NCI-H2171 (cell line): ENCODE measurements around the gene DAO.

Source experiments
- DNase-seq: peaks from one replicate; lab custom pipeline; 2025; lab: John Stamatoyannopoulos, UW

DAO gene

GRCh38 chr12:108875682-108876361 is 4.1 kb upstream of the DAO start:
- no peak for DNase-seq

DNA sequence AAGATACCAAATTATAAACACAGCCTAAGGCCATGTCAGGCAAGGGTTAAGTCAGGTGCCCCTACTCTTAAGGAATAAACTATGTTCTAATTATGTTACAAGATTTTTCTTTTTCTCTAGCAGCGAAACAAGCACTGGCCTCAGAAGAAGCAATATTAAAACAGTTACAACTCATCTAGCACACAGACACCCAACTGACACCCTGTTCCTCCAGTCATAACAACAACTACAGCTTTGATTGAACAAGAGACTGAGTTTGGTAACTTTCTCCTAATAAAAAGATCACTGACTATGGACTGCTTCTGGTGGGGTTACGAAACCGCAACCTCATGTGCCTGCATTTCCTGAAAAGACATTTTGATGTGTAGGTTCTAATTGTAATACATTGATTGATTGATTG is 3.3 kb upstream of the DAO start:
- no peak for DNase-seq

DNA sequence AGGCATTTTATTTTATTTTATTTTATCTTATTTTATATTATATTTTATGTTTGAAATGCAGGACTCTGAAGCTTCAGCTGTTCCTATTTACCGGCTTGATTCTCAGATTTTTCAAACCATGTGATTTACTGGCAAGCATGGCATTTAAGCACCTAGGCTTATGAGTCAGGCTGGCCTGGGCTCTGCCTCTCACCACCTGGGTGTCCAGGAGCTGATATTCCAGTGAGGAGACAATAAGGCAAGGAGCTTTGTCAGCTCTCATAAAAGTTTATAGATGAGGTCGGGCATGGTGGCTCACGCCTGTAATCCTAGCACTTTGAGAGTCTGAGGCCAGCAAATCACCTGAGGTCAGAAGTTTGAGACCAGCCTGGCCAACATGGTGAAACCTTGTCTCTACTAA is 2.1 kb downstream of the DAO start:
- DNase-seq, result no peak

GRCh38 chr12:108884116-108885012 is 4.5 kb downstream of the DAO start:
- no peak for DNase-seq

DNA sequence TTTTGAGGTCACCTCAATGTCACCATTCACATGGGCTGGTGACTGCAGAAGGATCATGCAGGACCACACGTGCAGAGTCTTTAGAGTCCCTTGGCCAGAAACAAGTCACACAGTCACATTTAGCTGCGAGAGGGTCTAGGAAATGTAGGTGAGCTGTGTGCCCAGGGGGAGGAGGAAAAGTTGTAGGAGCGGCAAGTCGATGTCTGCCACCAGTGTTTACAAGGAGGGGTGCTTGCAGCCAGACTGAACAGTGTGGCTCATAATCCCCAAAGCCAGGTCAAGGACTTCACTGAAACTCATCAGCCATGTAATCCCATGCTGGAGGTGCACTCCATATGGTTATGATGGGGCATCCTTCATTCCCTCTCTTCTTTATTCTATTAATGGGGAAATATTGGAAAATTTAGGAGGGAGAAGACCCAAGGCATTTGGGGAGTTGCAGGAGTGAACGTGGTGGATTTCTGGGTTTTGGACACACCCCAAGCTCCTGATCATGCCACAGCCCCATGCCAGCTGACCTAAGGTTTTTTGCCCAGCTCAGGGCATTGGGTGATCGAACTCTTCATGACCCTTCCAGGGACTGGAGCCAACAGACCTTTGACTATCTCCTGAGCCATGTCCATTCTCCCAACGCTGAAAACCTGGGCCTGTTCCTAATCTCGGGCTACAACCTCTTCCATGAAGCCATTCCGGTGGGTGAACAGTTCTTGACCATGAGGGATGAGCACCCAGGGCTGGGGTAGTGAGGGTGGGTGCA is 7.2 kb downstream of the DAO start:
- no peak for DNase-seq

GRCh38 chr12:108888031-108888430 is 8.1 kb downstream of the DAO start:
- DNase-seq, result no peak

DNA sequence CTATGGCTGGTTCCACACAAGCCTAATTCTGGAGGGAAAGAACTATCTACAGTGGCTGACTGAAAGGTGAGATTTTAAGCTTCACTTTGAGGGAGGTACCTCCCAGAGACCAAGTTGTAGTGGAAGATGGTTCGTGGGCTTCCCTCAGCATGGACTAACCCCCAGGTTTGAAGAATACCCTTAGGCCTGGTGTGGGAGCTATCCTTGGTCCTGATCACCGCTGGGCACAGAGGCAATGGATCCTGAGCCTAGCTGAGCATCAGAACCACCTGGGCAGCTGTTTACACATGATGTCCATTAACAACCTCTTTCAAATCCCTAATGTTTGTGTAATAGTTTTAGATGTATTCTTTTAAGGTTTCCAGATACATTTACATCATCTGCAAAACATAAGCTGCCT is 10.3 kb downstream of the DAO start:
- DNase-seq, result no peak

DNA sequence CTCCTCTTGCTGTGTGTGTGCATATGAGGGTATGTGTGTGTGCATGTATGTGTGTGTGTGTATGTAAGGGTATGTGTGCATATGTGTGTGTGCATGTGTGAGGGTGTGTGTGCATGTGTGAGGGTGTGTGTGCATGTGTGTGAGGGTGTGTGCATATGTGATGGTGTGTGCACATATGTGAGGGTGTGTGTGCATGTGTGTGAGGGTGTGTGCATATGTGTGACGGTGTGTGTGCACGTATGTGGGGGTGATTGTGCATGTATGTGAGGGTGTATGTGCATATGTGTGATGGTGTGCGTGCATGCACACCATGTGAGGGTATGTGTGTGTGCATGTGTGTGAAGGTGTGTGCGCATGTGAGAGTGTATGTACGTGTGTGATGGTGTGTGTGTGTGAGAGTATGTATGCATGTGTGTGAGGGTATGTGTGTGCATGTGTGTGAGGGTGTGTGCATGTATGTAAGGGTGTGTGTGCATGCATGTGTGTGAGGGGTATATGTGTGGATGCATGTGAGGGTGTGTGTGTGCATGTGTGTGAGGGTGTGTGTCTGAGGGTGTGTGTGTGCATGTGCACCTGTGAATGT is 15.4 kb downstream of the DAO start:
- no peak for DNase-seq

DNA sequence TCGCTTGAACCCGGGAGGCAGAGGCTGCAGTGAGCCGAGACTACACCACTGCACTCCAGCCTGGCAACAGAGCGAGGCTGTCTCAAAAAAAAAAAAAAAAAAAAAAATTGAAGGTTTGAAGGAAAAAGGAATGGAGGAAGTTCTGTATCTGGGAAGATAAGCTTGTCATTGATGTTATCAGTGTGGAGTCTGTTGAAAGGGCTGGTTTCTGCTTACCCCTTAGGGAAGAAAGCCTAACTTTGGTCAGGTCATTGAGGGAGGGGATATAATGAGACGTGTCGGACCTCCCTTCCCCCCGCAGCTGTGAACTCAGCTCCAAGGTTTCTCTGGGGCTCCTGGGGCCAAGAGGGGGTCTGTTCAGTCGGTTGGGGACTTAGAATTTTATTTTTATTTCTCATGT is 16.4 kb downstream of the DAO start:
- no peak for DNase-seq

DNA sequence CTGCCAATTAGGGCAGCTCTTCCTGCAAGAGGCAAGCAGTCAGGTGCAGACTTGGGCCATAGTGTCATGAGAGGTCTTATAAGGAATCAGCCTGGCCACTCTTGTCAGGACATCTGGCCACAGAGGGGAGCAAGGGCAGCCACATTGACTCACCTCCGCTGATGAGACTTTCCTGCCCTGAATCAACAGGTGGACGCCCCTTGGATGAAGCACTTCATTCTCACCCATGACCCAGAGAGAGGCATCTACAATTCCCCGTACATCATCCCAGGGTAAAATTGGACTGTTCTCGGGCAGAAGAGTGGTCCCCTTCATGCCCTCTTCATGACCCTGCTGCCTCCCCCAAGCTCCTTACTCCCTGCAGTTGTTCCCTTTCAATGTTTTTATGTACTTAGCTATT is 16.9 kb downstream of the DAO start:
- no peak for DNase-seq

GRCh38 chr12:108899145-108899544 is 19.3 kb downstream of the DAO start:
- DNase-seq, result no peak

GRCh38 chr12:108905725-108906124 is 25.8 kb downstream of the DAO start:
- no peak for DNase-seq

GRCh38 chr12:108906971-108907370 is 27.1 kb downstream of the DAO start:
- no peak for DNase-seq

- peak; percentile 7 for DNase-seq
Observed at GRCh38 chr12:108907839-108908351, 28.0 kb downstream of the DAO start.

DNA sequence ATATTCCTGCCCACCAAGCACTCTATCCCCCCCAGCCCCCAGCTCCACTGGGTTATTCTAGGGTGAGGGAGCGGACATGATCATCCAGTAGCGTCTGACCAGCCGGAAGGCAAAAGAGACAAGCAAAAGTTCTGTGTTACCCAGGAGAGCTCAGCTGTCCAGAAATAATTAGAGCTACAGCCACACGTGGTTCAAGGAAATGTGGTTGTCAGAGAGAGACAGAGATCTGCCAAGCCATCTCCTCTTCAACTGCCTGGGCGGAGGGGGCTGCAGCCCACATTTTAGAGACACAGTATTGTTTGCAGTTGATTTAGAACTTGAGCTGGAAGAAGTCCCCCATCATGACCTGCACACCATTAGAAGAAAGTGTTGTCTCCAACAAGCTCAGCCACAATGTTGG is 30.4 kb downstream of the DAO start:
- DNase-seq, result no peak

- no peak for DNase-seq
Observed at GRCh38 chr12:108911915-108912314, 32.0 kb downstream of the DAO start.

GRCh38 chr12:108912361-108912760 is 32.5 kb downstream of the DAO start:
- DNase-seq, result no peak

DNA sequence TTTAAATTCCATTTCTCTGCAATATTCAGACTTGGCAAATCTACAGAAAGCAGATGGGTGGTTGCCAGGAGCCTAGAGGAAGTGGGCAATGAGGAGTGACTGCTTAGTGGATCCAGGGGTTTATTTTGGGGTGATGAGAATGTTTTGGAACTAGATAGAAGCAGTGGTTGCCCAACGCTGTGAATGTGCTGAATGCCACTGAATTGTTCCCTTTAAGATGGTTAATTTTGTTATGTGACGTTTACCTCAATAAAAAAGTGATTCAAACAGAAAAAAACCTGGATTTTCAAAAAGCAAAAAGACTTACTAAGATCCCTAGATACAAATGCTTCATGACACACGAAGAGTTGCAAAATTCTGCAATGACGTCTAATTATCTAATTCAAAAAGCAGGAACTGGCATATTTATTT is 34.2 kb downstream of the DAO start:
- no peak for DNase-seq

DNA sequence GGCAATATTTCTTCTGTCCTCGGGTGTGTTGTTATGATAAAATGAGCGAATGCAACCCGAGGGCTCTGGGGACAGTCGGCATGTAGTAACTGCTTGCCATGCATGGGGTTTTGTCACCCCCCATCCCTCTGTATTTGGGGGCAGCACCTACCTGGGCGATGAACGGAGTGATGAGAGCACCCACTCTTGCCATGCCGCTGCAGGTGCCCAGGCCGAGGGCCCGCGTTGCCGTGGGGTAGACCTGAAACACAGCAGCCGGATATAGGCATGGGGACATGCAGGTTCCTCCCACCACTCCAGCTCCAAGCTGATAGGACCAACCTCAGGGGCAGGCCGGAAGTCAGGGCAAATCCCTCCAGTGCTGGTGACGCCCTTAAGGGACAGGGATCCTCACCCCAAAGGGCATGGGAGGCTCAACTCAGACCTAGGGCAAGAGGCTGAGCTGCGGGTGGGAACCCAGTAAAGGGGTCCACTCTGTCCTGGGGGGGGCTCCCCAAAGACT is 35.8 kb downstream of the DAO start:
- no peak for DNase-seq

GRCh38 chr12:108916336-108916735 is 36.4 kb downstream of the DAO start:
- DNase-seq, result no peak

DNA sequence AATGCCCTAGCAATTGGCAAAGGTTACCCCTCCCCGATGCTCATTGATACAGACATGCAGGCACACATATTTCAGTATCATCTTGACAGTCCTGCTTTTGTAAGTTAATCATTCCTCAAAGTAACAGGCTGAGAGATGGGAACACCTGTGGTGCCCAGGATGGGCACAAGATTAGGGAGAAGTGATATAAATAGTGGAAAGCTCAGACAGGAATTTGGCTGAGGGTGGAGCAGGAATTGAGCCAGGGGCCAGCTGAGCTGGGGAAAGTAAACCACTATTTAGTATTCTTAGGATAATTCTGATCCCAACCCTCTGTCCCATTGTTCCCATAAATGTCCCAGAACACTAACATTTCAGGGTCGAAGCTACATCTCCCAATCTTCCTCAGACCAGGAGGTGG is 38.3 kb downstream of the DAO start:
- DNase-seq, result no peak
